Immature natural killer cell (primary cell): Measurements from ENCODE around the gene PIP5K1C. TPM values are rescaled to one million over a fixed set of nuclear protein-coding genes. Genes with fewer than 3 reads are reported as not detected.

ENCODE experiments used
- DNase-seq, 3 donors: peaks; one replicate each; pipeline ENCODE4 v3.0.0; 2022; ENCODE audit warnings: mixed read lengths in 1 of 3
- H3K27ac Mint-ChIP-seq, 6 donors: one replicate each; pipeline ENCODE4 v1.8.0; 2020; ENCODE audit warnings: mixed read lengths in 6 of 6, mild to moderate bottlenecking in 5 of 6, inconsistent platforms in 4 of 6, moderate library complexity in 3 of 6
- H3K27me3 Mint-ChIP-seq, 3 donors: one replicate each; pipeline ENCODE4 v1.8.0; 2020 to 2021; ENCODE audit warnings: low read depth in 3 of 3, mild to moderate bottlenecking in 3 of 3, mixed read lengths in 3 of 3, moderate library complexity in 3 of 3, inconsistent platforms in 1 of 3
- H3K36me3 Mint-ChIP-seq, 3 donors: one replicate each; pipeline ENCODE4 v1.8.0; 2020; ENCODE audit warnings: mixed read lengths in 3 of 3, inconsistent platforms in 2 of 3, mild to moderate bottlenecking in 2 of 3
- H3K4me1 Mint-ChIP-seq, 2 donors: one replicate each; pipeline ENCODE4 v1.8.0; 2020; ENCODE audit warnings: inconsistent platforms in 2 of 2, mild to moderate bottlenecking in 2 of 2, mixed read lengths in 2 of 2, moderate library complexity in 1 of 2
- H3K4me3 Mint-ChIP-seq, 5 donors: one replicate each; pipeline ENCODE4 v1.8.0; 2020; ENCODE audit warnings: mild to moderate bottlenecking in 5 of 5, mixed read lengths in 5 of 5, inconsistent platforms in 3 of 5, moderate library complexity in 3 of 5
- H3K9me3 Mint-ChIP-seq, 6 donors: one replicate each; pipeline ENCODE4 v1.8.0; 2020; ENCODE audit warnings: mild to moderate bottlenecking in 6 of 6, mixed read lengths in 6 of 6, inconsistent platforms in 4 of 6, moderate library complexity in 3 of 6
- polyA plus RNA-seq, 3 donors: library from polyadenylated mRNA; unstranded; fragments of 300-500 nt; fragmentation: Illumina TruSeq; gene quantifications; one replicate each; pipeline ENCODE4 v1.2.3, GENCODE V29; 2021

Gene PIP5K1C
- polyA plus RNA-seq, 3 donors from 2014 or later = 4.3 to 25.7 TPM; not detected in 1

GRCh38 chr19:3642987-3643673 lies 57.1 kb downstream of the PIP5K1C start:
- Mint-ChIP-seq H3K27me3 (no peaks in the 10 kb centered on the region), H3K4me3 (no peak overlapping the region), H3K9me3 (no peaks in the 10 kb centered on the region), H3K27ac (no peak overlapping the region), H3K36me3 (peaks cover 0 to 5% (median 0%) of the 10 kb centered on the region in 3 donors), H3K4me1 (no peaks in the 10 kb centered on the region)
- DNase-seq = no peak

DNA sequence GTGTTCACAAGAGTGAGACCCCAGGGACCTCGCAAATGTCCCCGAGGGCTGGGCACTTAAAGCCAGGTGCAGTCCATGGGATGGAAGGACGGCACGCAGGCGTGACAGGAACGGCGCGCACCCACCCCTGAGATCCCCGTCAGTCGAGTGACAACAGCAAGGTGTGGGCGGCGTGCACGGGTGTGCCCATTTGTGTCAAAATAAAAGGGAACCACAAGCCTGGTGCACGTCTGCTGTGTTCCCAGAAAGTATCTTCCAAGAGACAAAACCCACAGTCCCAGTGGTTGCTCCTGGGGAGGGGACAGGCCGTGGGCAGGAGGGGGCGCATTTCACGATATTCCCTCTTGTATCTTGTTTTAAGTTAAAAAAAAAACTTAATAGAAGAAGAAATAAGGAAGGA lies 58.0 kb downstream of the PIP5K1C start:
- no peaks in the 10 kb centered on the region for H3K27me3 Mint-ChIP-seq
- H3K27ac Mint-ChIP-seq = no peak overlapping the region

DNA sequence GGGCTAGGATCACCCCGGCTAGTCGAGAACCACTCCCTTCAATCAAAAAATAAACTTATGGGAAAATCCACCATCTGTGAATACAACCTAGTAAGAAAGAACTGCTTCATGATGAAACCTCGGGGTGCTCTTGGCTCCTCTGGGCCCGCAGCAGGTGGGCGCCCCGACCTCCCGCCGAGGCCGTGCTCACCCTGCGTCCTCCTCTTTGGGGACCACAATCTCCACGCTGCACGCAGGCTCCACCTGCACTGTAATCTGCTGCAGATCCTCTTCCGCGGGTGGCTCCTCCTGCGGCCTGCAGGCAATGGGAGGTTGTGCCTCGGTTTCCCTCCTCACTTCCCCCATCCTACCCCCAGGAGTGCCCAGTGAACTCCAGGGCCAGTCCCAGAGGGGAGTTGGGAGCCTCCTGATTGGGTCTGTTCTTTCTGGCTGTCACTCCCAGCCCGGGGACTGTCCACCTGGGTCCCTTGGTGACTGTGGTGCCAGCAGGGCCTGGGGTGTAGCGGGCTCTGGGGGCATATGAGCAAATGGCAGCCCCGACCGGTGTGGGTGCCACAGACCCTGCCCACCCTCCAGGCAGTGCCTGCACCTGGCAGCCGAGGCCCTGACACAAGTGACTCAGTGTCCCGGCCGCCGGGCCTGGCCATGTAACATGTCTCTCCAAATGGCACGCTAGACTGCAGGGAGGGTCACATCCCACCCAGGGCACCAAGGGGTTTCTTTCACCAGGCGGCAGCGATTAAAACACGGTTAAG lies 58.6 kb downstream of the PIP5K1C start:
- H3K9me3 Mint-ChIP-seq = no peaks in the 10 kb centered on the region
- DNase-seq = no peak
- H3K27me3 Mint-ChIP-seq = no peaks in the 10 kb centered on the region
- H3K4me1 Mint-ChIP-seq = no peaks in the 10 kb centered on the region
- H3K27ac Mint-ChIP-seq = no peak overlapping the region
- H3K4me3 Mint-ChIP-seq = no peak overlapping the region
- peaks cover 0 to 5% (median 0%) of the 10 kb centered on the region in 3 donors for H3K36me3 Mint-ChIP-seq

More for the DNA sequence above, 58.0 kb downstream of the PIP5K1C start:
- no peak overlapping the region for H3K4me3 Mint-ChIP-seq
- peaks cover 0 to 5% (median 0%) of the 10 kb centered on the region in 3 donors for H3K36me3 Mint-ChIP-seq
- H3K4me1 Mint-ChIP-seq = no peaks in the 10 kb centered on the region
- DNase-seq = no peak
- H3K9me3 Mint-ChIP-seq = no peaks in the 10 kb centered on the region

GRCh38 chr19:3639479-3639878 lies 60.8 kb downstream of the PIP5K1C start:
- Mint-ChIP-seq H3K27ac (no peak overlapping the region), H3K36me3 (peaks cover 0 to 5% (median 0%) of the 10 kb centered on the region in 3 donors), H3K9me3 (no peaks in the 10 kb centered on the region), H3K4me3 (no peak overlapping the region), H3K4me1 (no peaks in the 10 kb centered on the region), H3K27me3 (no peaks in the 10 kb centered on the region)
- no peak for DNase-seq

DNA sequence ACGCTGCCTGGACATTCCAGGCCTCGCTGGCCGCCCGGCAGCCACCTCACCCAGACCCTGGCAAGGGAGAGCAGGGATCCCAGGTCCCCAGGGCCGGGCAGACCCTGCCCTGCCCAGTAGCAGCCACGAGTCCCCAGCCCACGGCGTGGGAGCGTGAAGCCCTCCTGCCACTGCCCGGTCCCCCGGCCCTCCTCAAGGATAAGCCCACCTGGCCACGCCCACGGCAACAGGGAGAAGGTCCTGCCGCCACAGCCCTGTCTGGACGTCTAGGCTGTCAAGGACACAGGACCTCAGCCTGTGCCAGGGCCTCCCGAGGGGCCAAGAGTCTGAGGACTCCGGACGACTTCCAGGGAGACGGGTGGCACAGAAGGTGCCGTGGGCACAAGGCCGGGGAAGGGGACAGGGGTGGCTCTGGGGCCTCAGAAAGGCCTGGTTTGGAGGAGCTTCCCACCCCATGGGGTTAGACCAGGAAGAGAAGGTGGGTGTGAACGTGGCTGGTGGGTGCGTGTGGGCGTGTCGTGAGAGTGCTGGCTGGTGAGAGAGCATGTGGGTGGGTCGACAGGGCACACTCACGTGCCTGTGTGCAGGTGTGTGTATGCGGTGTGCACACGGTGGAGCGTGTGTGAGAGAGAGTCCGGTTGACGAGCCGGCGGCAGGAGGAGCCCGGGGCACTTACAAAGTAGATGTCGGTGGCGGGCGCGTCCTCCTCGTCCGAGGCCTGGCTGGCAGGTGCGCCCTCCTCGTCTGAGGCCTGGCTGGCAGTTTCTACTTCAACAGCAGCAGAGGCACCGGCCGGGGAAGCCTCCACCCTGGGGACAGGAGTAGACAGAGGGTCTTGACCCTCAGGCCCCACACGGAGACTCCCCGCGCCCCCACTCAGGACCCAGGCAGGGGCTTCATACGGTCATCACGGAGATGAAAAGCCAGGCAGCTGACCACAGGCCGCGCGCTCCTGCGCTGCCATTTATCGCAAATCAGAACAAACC lies 61.8 kb downstream of the PIP5K1C start:
- no peak for DNase-seq
- Mint-ChIP-seq H3K36me3 (peaks cover 0 to 5% (median 0%) of the 10 kb centered on the region in 3 donors), H3K4me1 (no peaks in the 10 kb centered on the region), H3K27me3 (no peaks in the 10 kb centered on the region), H3K9me3 (no peaks in the 10 kb centered on the region), H3K4me3 (no peak overlapping the region), H3K27ac (peak overlapping the region in 1 of 6 donors; percentile 49)

GRCh38 chr19:3637621-3638020 lies 62.6 kb downstream of the PIP5K1C start:
- Mint-ChIP-seq H3K27me3 (no peaks in the 10 kb centered on the region), H3K36me3 (peaks cover 0 to 5% (median 0%) of the 10 kb centered on the region in 3 donors), H3K4me1 (no peaks in the 10 kb centered on the region), H3K9me3 (no peaks in the 10 kb centered on the region), H3K27ac (no peak overlapping the region), H3K4me3 (no peak overlapping the region)
- no peak for DNase-seq

DNA sequence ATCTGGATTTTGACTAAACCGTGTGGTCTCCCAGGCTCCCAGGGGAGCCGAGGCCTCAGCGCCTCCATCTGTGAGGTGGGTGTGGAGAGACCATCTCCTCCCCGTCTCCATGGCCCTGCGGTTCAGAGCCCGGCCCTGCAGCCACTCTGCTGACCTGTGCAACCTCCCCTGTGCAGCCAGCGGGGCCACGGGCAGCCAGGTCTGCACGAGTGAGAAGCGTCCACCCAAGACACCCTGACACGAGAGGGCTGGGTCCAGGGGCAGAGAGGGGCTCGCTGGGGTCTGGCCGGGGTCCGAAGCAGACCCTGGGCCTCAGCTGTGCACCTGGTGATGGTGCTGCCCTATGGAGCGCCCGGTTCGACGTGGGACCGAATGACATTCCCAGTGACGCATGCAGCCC lies 63.3 kb downstream of the PIP5K1C start:
- DNase-seq = no peak
- Mint-ChIP-seq H3K4me1 (no peaks in the 10 kb centered on the region), H3K27me3 (no peaks in the 10 kb centered on the region)

DNA sequence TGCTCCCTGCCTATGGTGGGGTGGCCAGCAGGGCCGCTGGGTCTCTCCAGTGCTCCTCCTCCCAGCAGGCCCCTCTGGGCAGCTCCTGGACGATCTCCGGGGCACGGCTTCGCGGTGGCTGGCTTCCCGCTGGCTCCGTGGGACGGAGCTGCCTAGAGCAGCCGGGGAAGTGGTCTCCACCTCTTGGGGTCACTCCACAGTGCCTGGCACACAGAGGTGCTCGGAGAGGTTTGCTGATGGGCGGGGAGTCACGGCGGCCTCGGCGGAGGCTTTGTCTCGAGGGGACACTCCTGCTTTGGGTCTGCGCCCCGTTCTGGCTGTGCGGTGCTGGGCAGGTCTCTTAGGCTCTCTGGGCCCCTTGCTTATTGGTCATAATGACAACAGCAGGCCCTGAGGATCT lies 63.8 kb downstream of the PIP5K1C start:
- Mint-ChIP-seq H3K27me3 (no peaks in the 10 kb centered on the region), H3K27ac (no peak overlapping the region), H3K4me1 (no peaks in the 10 kb centered on the region), H3K36me3 (peaks cover 0 to 5% (median 0%) of the 10 kb centered on the region in 3 donors), H3K4me3 (no peak overlapping the region), H3K9me3 (no peaks in the 10 kb centered on the region)
- DNase-seq = no peak

More for the DNA sequence above, 63.3 kb downstream of the PIP5K1C start:
- no peak overlapping the region for H3K4me3 Mint-ChIP-seq
- H3K27ac Mint-ChIP-seq = no peak overlapping the region
- H3K9me3 Mint-ChIP-seq = no peaks in the 10 kb centered on the region
- peaks cover 0 to 5% (median 0%) of the 10 kb centered on the region in 3 donors for H3K36me3 Mint-ChIP-seq

DNA sequence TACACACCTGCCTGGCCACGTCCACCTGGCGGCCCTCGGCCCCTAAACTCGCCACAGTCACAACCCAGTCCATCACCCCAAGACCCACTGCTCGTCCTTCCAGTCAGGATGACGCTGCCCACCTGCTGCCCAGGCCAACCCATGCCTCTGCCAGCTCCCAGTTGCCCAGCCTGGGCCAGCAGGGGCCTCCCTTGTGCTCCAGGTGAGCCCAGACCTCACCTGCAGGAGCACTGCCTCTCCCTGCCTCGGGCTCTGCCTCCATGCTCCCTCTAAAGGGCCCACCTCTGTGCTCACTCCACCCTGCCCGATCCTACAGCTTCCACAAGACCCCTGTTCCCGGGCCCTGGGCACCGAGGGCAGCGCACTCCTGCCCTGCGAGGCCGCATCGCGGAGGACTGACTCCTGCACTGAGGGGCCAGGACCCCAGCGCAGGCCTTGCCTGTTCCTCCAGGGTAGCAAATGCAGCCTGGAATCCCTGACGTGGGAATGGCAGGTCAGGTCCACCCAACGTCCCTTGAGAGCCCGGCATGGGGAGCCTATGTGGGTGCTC lies 65.7 kb downstream of the PIP5K1C start:
- H3K27me3 Mint-ChIP-seq = peaks cover 0 to 2% (median 0%) of the 10 kb centered on the region in 3 donors
- H3K4me3 Mint-ChIP-seq = no peak overlapping the region
- H3K9me3 Mint-ChIP-seq = no peaks in the 10 kb centered on the region
- no peak overlapping the region for H3K27ac Mint-ChIP-seq
- H3K36me3 Mint-ChIP-seq = peaks cover 0 to under 1% (median 0%) of the 10 kb centered on the region in 3 donors
- DNase-seq = no peak
- H3K4me1 Mint-ChIP-seq = peaks cover 0 to 6% of the 10 kb centered on the region in 2 donors

DNA sequence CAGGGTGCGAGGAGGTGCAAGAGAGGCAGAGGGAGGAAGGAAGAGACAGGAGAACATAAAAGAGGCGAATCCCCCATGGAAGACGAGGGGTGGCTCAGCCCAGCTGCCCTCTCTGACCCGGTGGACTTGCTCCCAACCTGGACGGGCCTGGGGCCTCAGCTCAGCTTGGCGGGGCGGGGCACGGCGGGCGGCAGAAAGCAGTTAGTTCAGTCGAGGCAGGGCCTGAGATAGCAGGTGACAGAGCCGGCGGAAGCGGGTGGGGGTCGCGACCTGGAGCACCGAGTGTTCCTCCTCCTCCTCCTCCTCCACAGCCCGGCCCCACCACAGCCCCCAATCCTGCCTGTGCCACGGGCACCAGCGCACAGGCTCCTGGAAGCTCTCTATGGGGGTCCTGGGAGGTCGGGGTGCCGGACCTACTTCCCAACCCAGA lies 66.7 kb downstream of the PIP5K1C start:
- Mint-ChIP-seq H3K4me3 (no peak overlapping the region), H3K27me3 (peaks cover 0 to 2% (median 0%) of the 10 kb centered on the region in 3 donors), H3K4me1 (peaks cover 0 to 6% of the 10 kb centered on the region in 2 donors), H3K27ac (no peak overlapping the region), H3K36me3 (no peaks in the 10 kb centered on the region), H3K9me3 (no peaks in the 10 kb centered on the region)
- DNase-seq = no peak

GRCh38 chr19:3632739-3633558 lies 67.3 kb downstream of the PIP5K1C start:
- no peak overlapping the region for H3K27ac Mint-ChIP-seq
- peaks cover 0 to 6% of the 10 kb centered on the region in 2 donors for H3K4me1 Mint-ChIP-seq
- no peaks in the 10 kb centered on the region for H3K36me3 Mint-ChIP-seq
- peaks cover 0 to 2% (median 0%) of the 10 kb centered on the region in 3 donors for H3K27me3 Mint-ChIP-seq
- DNase-seq = no peak
- no peak overlapping the region for H3K4me3 Mint-ChIP-seq
- no peaks in the 10 kb centered on the region for H3K9me3 Mint-ChIP-seq

DNA sequence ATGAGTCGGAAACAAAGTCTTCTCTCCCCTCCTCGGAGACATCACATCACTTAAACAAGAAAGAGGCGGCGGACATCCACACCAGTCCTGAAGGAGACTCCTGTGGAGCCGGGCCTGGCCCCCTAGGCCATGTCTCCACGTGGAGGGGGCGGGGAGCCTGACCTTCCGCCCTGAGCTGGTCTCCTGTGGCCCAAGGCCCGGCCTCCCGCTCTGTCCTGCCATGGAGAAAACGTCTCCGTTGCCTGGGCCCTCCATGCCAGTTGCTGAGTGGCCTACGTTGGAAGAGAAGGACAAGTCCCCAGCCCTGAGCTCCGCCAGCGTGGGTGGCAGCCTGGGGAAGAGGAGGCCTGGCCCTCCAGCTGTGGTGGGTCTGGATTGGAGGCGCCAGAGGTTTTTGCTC lies 68.2 kb downstream of the PIP5K1C start:
- Mint-ChIP-seq H3K4me3 (no peak overlapping the region), H3K27me3 (peaks cover 0 to 2% (median 0%) of the 10 kb centered on the region in 3 donors)

More for the DNA sequence above, 68.2 kb downstream of the PIP5K1C start:
- Mint-ChIP-seq H3K9me3 (no peaks in the 10 kb centered on the region), H3K4me1 (peaks cover 6 to 7% of the 10 kb centered on the region in 2 donors), H3K36me3 (no peaks in the 10 kb centered on the region), H3K27ac (no peak overlapping the region)
- no peak for DNase-seq
